ENCODE results near the gene ECT2.

- TF ChIP-seq POLR2A (IDR thresholded peaks at IDR 0.05) (no peak), CTCF (IDR thresholded peaks at IDR 0.05) (no peak), EP300 (IDR thresholded peaks at IDR 0.05) (no peak)
These were observed 37.2 kb upstream of the ECT2 start for GRCh38 chr3:172713316-172713715.
